HPDE6-E6E7 (cell line): Measurements from ENCODE around the gene AIM2.
"Not testable (repeated sequence)": the region's sequence is repeated elsewhere in the genome, so short reads cannot be mapped to it uniquely, and the experiment has no call there.

Source experiments
- DNase-seq: peaks from one replicate; pipeline ENCODE4 v3.0.0; 2011; ENCODE audit warnings: missing footprints; ENCODE audit errors: extremely low spot score

AIM2 gene

GRCh38 chr1:159076438-159077119, at the start of gene AIM2:
AIM2 (minus strand) TSS chr1:159076766; CDS start chr1:159073499, 3,267 bp downstream.
- no peak for DNase-seq

- no peak for DNase-seq
These were observed 47.0 kb upstream of the AIM2 start for GRCh38 chr1:159123587-159123986.

GRCh38 chr1:159122005-159122621, 45.5 kb upstream of the AIM2 start:
- DNase-seq, result no peak

- DNase-seq, result no peak
These were observed 45.0 kb upstream of the AIM2 start for GRCh38 chr1:159121526-159121925.

- DNase-seq, result no peak
These were observed 43.8 kb upstream of the AIM2 start for GRCh38 chr1:159120317-159120716.

- peak; percentile 17 for DNase-seq
These were observed 37.2 kb upstream of the AIM2 start for GRCh38 chr1:159113596-159114433.

GRCh38 chr1:159103021-159103420, 26.5 kb upstream of the AIM2 start:
- not testable (repeated sequence) for DNase-seq

- DNase-seq, result no peak
These were observed 24.0 kb upstream of the AIM2 start for GRCh38 chr1:159100589-159100988.

GRCh38 chr1:159098596-159098995, 22.0 kb upstream of the AIM2 start:
- no peak for DNase-seq

- peak; percentile 34 for DNase-seq
These were observed 15.6 kb upstream of the AIM2 start for GRCh38 chr1:159092036-159092760.

GRCh38 chr1:159091607-159092031, 15.1 kb upstream of the AIM2 start:
- DNase-seq, result peak; percentile 56

- DNase-seq, result no peak
These were observed 14.6 kb upstream of the AIM2 start for GRCh38 chr1:159091180-159091560.

GRCh38 chr1:159090286-159091179, 14.0 kb upstream of the AIM2 start:
- no peak for DNase-seq

GRCh38 chr1:159089184-159089791, 12.7 kb upstream of the AIM2 start:
- DNase-seq, result no peak

GRCh38 chr1:159088546-159089183, 12.1 kb upstream of the AIM2 start:
- no peak for DNase-seq

GRCh38 chr1:159088050-159088449, 11.5 kb upstream of the AIM2 start:
- DNase-seq, result no peak

GRCh38 chr1:159084867-159085266, 8.3 kb upstream of the AIM2 start:
- DNase-seq, result no peak

- no peak for DNase-seq
These were observed 7.6 kb upstream of the AIM2 start for GRCh38 chr1:159084152-159084551.

- DNase-seq, result no peak
These were observed 6.4 kb upstream of the AIM2 start for GRCh38 chr1:159083013-159083412.

- no peak for DNase-seq
These were observed 5.1 kb upstream of the AIM2 start for GRCh38 chr1:159081626-159082025.
